Psoas muscle (tissue), 8 donors: ENCODE data around the gene CFAP58. TPM values are rescaled to one million over a fixed set of nuclear protein-coding genes. Genes with fewer than 3 reads are reported as not detected.

Experiments
- ATAC-seq, 4 donors: fragments of 200-7000 bp; cut with Tn5 transposase; one replicate each; pipeline ENCODE4 v1.9.1; 2020; ENCODE audit warnings: moderate library complexity in 3 of 4, mild to moderate bottlenecking in 2 of 4
- DNase-seq, 2 donors: peaks; one replicate each; pipeline ENCODE4 v3.0.0-alpha.2; 2020
- H3K27ac ChIP-seq: fragments of 200-600 bp; one replicate; pipeline ENCODE4 v1.8.0; 2022
- H3K27me3 ChIP-seq, 3 donors: fragments of 200-600 bp in 1 of 3; one replicate each; pipeline versions ENCODE4 v1.6.1 to v1.8.0; 2013 to 2022; ENCODE audit warnings: low read length in 2 of 3, mild to moderate bottlenecking in 2 of 3, moderate library complexity in 1 of 3; ENCODE audit not compliant: insufficient read depth in 3 of 3
- H3K36me3 ChIP-seq, 2 donors: fragments of 200-600 bp in 1 of 2; one replicate each; pipeline versions ENCODE4 v1.6.1 to v1.8.0; 2013 to 2022; ENCODE audit warnings: low read depth in 1 of 2, mild to moderate bottlenecking in 1 of 2, moderate library complexity in 1 of 2; ENCODE audit not compliant: insufficient read depth in 1 of 2
- H3K4me1 ChIP-seq: fragments of 200-600 bp; one replicate; pipeline ENCODE4 v1.8.0; 2022
- H3K4me3 ChIP-seq: fragments of 200-600 bp; one replicate; pipeline ENCODE4 v1.8.0; 2022; ENCODE audit warnings: mild to moderate bottlenecking
- H3K9me3 ChIP-seq: fragments of 200-600 bp; one replicate; pipeline ENCODE4 v1.8.0; 2022
- CTCF ChIP-seq: fragments of 200-600 bp; IDR thresholded peaks from one replicate; pipeline ENCODE4 v1.8.0; 2022; ENCODE audit warnings: antibody characterized with exemption
- WGBS, 3 donors: extraction: QIAGEN DNeasy Blood & Tissue Kit; methylation state at CpG; one replicate each; pipeline versions ENCODE4 v1.1.6 to v1.1.7; 2013; 5-methylcytosine and 5-hydroxymethylcytosine counted together
- intact Hi-C, 2 donors: fragments of 100-400 bp; cut with DNase I; formaldehyde crosslinking; loops; one replicate each; pipeline versions ENCODE4 v1.11.0 to v1.14.2; 2022
- polyA plus RNA-seq, 3 donors: library from polyadenylated mRNA; stranded (reverse); fragments of 200-250 nt; gene quantifications; one replicate each; pipeline ENCODE4 v1.2.3, GENCODE V29; 2013
- total RNA-seq, 4 donors: library from RNA; stranded (reverse); fragmentation: NEBNext Ultra II Directional in 2 of 4; extraction: Animal tissue kit (Norgen Biotek cat#: 25700) in 2 of 4; gene quantifications; one replicate each; pipeline versions ENCODE4 v1.2.1 to v1.2.4, GENCODE V29; 2021 to 2023
- donor health status: healthy with polysubstance abuse.
- donor health status: DM: no; HTN: no; CAD: no; lungs with moderate emphysema.
- donor health status: Bipolar disorder and iron deficiency.
- donor health status: healthy.
- donor health status: DM: yes; HTN: yes; CAD: no.
- donor health status: DM: no; HTN: no; CAD: no.
- donor health status: DM: no; HTN: no; CAD: no.
- donor health status: DM: yes; HTN: yes; CAD: no.

The CFAP58 gene
- total and polyA plus RNA-seq, 7 donors, result 0.04 to 1.4 (median 0.44) TPM

DNA sequence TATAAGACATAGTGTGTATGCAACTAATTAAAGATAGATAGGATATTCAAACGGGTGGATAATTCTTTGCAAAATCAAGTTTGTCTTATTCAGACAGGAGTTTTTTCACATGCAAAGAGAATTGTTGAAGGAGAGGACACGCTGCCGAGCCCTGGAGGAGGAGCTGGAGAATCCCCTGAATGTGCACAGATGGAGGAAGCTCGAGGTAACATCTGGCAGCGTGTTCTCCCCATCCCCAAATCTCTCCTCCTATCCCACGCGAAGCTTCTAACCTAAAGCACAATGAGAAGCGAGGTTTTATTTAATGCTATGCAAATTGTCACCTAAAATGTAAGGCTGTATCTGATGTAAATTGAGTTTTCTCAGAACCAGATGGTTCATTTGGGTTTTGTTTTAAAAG lies 50.0 kb downstream of the CFAP58 start:
- ATAC-seq, result no peak
- no peak for DNase-seq
- intact Hi-C loops, result loop anchor here in 1 of 2 donors (10.0 kb wide), 1 partner anchor 521 kb away; no protein-coding TSS in a partner anchor
- Histone ChIP-seq H3K4me1 (no peaks in the 10 kb centered on the region), H3K27ac (no peak overlapping the region), H3K27me3 (no peaks in the 10 kb centered on the region), H3K4me3 (no peak overlapping the region), H3K9me3 (no peaks in the 10 kb centered on the region), H3K36me3 (no peaks in the 10 kb centered on the region)
- WGBS, 3 donors, result 66 to 72% (median 71%) methylated on average over 8 of the region's 8 CpGs
- TF ChIP-seq CTCF, result no peak

DNA sequence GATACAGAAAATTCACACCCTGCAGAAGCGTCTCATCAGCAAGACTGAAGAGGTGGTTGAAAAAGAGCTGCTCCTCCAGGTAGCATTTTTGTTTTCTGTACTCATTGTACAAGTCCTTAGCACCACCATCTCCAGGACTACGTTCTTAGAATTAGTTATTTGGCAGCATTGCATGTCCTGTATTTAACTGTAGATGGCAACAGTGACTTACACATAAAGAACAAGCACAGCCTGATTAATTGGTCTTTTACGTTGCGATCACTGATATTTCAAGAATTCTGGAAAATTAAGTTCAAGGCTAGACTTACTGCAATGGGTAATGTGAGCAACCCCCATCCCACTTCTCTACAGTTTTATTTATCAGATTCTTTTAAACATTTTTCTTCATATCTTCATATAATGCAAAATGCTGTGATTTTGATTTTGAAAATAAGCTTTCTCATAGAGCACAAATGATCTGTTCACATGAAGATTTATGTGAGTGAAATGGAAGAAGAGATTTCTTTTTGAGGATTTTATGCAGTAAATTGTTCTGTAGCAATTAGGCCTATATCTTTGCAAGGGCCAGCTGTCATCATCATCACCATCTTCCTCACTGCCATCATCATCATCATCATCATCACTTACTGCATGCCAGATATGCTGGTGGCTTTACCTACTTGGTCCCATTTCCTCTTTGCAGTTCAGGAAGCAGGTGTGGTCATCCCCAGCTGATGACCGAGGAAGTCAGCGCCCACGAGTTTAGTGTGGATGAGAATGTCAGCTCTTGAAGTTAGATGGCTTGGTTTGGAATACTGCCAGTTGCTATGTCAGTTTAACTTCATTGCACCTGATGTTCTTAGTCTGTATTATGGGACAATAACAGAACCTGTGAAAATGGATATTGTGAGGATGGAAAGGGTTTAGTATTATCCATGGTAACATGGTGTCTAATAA lies 53.4 kb downstream of the CFAP58 start:
- Histone ChIP-seq H3K36me3 (no peaks in the 10 kb centered on the region), H3K27me3 (no peaks in the 10 kb centered on the region), H3K9me3 (no peaks in the 10 kb centered on the region), H3K27ac (no peak overlapping the region), H3K4me3 (no peak overlapping the region), H3K4me1 (no peaks in the 10 kb centered on the region)
- DNase-seq (no peak), ATAC-seq (no peak)
- peak; percentile 44 for TF ChIP-seq CTCF
- WGBS, 3 donors, result 58 to 60% (median 60%) methylated on average over 7 of the region's 7 CpGs
- intact Hi-C loops, result loop anchor here in 1 of 2 donors (10.0 kb wide), 1 partner anchor 518 kb away; no protein-coding TSS in a partner anchor

DNA sequence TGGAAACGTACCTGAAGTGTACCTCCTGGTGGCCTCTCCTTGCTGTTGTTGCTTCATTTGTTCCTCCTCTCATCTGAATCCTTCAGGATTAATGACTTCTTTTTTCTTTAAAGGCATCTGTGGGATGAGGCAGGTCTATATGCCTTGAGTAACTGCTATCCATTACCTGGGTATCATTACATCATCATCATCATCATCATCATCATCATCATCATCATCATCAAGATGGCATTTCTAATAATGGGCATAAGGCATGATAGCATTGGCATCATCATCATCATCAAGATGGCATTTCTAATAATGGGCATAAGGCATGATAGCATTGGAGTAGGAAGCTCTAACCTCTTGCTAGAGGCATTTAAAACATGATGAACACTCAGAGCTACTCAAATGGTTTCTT lies 59.9 kb downstream of the CFAP58 start:
- DNase-seq, result no peak
- no peak overlapping the region for H3K4me3 ChIP-seq
- no peak for ATAC-seq
- no peaks in the 10 kb centered on the region for H3K4me1 ChIP-seq
- no peak overlapping the region for H3K27ac ChIP-seq
- H3K9me3 ChIP-seq, result no peaks in the 10 kb centered on the region
- no peaks in the 10 kb centered on the region for H3K27me3 ChIP-seq
- no peaks in the 10 kb centered on the region for H3K36me3 ChIP-seq
- TF ChIP-seq CTCF, result no peak
- WGBS, 3 donors, result 76 to 100% (median 89%) methylated on average over 1 of the region's 1 CpG
- intact Hi-C loops, result no loop called here

DNA sequence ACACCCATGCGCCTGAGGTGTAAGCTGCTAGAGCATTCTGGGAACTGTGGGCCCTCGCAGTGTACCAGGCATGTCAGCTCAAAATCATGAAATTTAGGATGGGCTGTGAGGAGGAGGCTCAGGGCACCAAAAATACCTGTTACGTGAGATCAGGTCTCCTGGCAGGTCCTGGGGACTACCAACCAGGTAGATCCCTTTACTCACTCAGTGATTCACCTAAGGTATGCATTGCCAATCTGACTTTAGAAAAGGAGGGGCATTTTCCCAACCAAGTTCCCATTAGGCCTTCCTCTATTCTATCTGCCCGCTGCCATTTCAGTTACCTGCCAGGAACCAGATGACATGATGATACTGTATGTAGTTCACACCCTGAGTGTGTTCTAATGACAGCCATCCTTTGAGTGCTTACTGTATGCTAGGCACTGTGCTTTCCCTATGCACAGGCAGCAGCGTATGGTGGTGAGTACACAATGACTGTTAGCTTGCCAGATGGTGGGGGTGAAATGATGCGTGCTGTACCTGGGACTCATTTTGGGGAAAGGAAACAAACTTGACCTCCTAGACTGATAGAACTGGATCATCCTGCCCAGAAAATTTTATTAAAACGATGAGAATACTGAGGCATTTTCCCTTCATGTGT lies 62.0 kb downstream of the CFAP58 start:
- 80 to 90% (median 87%) methylated on average over 7 of the region's 7 CpGs for WGBS, 3 donors
- H3K27ac ChIP-seq, result no peak overlapping the region
- no peaks in the 10 kb centered on the region for H3K27me3 ChIP-seq
- ATAC-seq (no peak), DNase-seq (no peak)
- H3K36me3 ChIP-seq, result no peaks in the 10 kb centered on the region
- intact Hi-C loops, result no loop called here
- no peak for TF ChIP-seq CTCF
- no peaks in the 10 kb centered on the region for H3K4me1 ChIP-seq
- no peak overlapping the region for H3K4me3 ChIP-seq
- no peaks in the 10 kb centered on the region for H3K9me3 ChIP-seq
